Fibroblast of gingiva (primary cell): ENCODE measurements around the gene CLEC2B.
"Not testable (repeated sequence)": the region's sequence is repeated elsewhere in the genome, so short reads cannot be mapped to it uniquely, and the experiment has no call there.

Experiments
- DNase-seq: peaks from one replicate; pipeline ENCODE4 v3.0.0-alpha.2; 2011; ENCODE audit warnings: low read depth

Gene CLEC2B

GRCh38 chr12:9869307-9870161, at the start of gene CLEC2B:
Gene CLEC2B, minus strand, starts transcription at chr12:9869354.
- DNase-seq: peak; percentile 89

GRCh38 chr12:9911708-9912107, 42.6 kb upstream of the CLEC2B start:
- no peak for DNase-seq

- peak; percentile 74 for DNase-seq
These were observed 41.7 kb upstream of the CLEC2B start for GRCh38 chr12:9910716-9911421.

GRCh38 chr12:9909724-9910123, 40.6 kb upstream of the CLEC2B start:
- no peak for DNase-seq

DNA sequence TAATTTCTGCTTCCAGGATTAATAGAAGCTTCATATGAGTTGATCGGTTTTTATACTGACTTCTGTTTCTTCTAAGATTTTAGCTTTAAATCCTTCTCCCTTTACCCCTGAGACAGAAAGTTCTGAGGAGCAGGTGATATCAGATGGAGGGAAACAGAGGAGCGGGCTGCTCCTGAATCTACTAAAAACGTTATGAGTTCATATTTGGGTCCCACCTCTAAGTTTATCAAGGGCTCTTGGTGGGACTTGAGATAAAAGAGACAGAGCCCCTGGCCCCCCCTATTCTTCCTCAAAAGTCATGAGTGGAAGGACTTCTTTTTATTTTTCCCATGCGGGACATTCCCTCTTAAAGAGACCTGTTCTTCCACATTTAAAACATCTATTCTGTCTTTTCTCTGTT, 39.2 kb upstream of the CLEC2B start:
- no peak for DNase-seq

DNA sequence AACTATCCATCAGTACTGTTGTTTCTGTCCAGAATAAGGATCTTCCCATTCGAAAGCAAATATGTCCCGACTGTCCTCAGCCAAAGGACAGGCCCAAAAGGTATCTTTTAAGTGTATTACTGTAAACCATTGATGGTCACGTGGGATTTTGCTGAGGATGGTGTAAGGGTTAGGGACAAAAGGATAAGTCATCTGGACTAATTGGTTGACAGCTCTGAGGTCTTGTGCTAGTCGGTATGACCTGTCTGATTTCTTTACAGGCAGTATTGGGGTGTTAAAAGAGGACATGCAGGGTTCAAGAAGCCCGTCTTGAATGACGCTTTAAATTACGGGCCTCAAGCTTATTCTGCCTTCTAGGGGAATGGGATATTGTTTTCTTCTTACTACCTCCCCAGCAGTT, 38.6 kb upstream of the CLEC2B start:
- DNase-seq: no peak

DNA sequence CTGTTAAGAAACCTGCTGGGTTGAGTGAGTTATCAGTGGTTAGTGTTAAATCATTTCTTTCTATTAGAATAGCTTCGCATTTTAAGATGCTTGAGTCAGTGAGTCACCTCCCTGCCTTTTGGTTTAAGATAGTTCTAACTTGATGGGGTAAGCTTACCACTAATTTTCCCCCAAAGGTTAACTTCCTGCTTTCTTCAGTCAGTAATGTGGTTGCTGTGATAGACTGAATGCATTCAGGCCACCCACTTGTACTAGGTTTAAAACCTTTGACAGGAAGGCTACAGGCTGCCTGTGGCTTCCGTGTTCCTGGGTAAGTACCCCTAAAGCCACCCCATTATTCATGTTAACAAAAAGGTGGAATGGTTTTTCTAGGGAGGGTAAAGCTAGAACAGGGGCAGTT, 37.7 kb upstream of the CLEC2B start:
- no peak for DNase-seq

DNA sequence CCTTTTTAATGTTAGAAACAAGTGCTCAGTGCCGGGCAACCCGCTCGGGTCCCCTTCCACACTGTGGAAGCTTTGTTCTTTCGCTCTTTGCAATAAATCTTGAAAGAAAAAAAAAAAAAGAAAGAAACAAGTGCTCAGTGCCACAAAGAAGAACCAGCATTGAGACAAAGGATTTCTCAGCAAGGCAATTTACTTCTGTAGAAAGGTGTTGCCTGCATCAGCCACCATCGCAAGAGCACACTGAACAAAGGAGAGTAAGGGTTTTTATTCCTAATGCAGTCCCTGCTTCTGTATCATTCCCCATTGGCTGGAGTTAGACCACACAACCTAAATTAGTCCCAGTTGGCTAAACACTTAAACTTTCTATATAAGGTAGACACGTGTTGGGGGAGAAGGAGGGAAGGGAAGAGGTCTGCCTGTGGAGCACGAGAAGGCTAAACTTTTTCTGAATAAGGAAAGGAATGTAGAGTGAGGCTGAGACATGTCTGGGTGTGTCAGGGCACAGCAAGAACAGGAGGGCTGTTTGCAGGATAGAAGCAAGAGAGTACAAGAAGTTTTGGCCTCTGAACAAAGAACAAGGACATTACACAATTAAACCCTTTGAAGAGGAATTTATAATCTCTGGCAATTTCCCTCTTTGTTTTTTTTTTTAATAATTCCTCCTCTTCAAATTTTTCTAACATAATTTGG, 33.5 kb upstream of the CLEC2B start:
- no peak for DNase-seq

GRCh38 chr12:9900930-9901329, 31.8 kb upstream of the CLEC2B start:
- DNase-seq: no peak

- no peak for DNase-seq
These were observed 30.1 kb upstream of the CLEC2B start for GRCh38 chr12:9899209-9899608.

DNA sequence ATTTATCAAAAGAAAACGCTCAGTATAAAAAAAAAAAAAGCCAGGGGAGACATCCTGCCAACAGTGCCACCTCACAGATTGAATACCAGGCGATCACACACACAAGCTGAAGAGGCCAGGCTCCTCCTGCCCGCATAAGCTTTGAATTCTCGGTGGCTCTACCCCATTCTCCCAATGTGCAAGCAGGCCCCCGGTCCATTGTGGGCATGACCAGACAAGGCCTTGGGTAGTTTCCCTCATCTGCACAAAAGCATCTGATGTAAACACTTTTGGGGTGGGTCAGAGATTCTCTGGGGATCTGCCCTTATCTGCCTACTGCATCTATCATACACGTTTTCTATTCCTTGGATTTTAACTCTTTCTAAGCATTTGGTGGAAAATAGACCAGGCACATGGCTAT, 28.4 kb upstream of the CLEC2B start:
- DNase-seq: no peak

DNA sequence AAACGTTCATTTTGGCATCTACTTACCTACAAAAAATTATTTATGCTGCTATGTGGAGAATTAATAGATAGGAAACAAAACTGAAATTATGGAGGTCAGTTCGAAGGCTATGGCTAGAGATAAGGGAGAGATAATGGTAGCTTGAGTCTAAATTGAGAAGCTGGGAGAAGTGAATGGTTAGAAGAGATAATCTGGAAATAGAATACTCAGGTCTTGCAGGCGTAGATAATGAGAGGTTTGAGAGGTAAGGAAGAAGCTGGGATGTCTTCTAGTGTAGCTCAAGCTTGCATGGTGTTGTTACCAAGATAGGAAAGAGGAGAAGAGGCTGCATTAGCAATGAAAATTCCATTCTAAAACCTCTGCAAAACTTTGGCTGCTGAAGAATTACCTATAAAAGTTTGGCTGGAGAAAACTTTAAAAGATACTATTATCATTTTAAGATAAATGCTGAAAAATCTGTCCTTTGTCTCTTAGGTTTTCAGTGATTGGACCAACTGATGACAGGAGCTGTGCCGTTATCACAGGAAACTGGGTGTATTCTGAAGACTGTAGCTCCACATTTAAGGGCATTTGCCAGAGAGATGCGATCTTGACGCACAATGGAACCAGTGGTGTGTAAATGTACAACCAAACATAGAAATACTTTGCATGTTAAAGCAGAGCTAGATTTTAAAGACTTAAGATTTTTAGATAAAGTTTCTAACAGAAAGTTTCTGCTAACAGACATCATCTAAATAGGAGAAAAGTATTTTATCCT, 26.2 kb upstream of the CLEC2B start:
- DNase-seq: no peak

GRCh38 chr12:9888665-9889273, 19.6 kb upstream of the CLEC2B start:
- no peak for DNase-seq

GRCh38 chr12:9883175-9883574, 14.0 kb upstream of the CLEC2B start:
- peak; percentile 10 for DNase-seq

DNA sequence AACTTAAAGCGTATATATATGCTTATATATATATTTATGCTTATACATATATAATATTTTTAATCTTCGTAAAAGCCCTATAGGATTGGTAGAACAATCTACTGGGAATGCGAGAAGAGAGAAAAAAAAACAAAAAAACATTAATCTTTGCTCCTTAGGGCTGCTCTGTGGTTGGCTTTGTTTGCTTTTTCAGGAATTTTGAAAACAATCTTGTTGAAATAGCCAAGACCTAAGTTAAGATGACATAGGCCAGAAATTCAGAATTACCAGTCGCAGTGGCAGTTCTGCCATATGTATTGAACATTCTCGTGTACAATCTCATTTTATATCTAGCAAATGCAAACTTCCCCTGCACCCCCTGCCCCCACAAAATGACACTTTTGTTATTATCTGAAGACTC, 12.8 kb upstream of the CLEC2B start:
- DNase-seq: no peak

DNA sequence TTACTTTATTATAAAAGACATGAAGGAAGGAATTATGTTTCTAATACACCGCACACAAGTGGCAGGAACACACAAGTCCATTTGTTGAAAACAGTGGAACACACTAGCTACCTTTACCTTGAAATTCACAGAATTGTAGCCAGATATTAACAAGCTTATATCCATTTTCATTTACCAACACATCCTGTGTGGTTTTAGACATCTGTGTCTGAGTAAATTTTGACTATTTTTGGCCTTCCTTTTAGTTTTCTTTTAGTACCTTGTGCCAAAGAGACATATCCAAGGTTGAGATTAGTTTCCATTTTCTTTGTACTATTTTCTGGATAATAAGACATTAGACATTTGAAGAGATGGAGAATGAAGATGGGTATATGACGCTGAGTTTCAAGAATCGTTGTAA, 12.1 kb upstream of the CLEC2B start, which contains the start of gene KLRF2:
Gene KLRF2 (plus strand): TSS at position 244 of the 400 bp plus-strand sequence. CDS start 107 bp downstream, at position 351.
- DNase-seq: no peak

GRCh38 chr12:9880532-9881078, 11.5 kb upstream of the CLEC2B start:
- DNase-seq: no peak

DNA sequence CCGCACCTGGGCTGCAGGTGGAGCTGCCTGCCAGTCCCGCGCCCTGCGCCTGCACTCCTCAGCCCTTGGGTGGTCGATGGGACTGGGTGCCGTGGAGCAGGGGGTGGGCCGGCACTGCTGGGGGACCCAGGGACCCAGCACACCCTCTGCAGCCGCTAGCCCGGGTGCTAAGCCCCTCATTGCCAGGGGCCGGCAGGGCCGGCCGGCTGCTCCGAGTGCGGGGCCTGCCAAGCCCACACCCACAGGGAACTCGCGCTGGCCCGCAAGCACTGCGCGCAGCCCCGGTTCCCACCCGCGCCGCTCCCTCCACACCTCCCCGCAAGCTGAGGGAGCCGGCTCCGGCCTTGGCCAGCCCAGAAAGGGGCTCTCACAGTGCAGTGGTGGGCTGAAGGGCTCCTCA, 7.0 kb upstream of the CLEC2B start:
- DNase-seq: not testable (repeated sequence)

GRCh38 chr12:9872742-9873141, 3.6 kb upstream of the CLEC2B start:
- no peak for DNase-seq

GRCh38 chr12:9872162-9872561, 3.0 kb upstream of the CLEC2B start:
- DNase-seq: no peak

GRCh38 chr12:9870286-9870866, 1.2 kb upstream of the CLEC2B start:
- DNase-seq: no peak
